HG03469 (cell line): Measurements from ENCODE around the gene SH3PXD2A.

ENCODE experiments used
- ATAC-seq: cut with Tn5 transposase; IDR thresholded peaks from one replicate; pipeline ENCODE4 v1.9.1; 2021; ENCODE audit warnings: mild to moderate bottlenecking, moderate library complexity, moderate number of reproducible peaks; ENCODE audit not compliant: unreplicated experiment

The SH3PXD2A gene

GRCh38 chr10:103836273-103836672 is 19.1 kb downstream of the SH3PXD2A start:
- ATAC-seq, result no peak

GRCh38 chr10:103835096-103836050 is 20.0 kb downstream of the SH3PXD2A start:
- no peak for ATAC-seq

- no peak for ATAC-seq
Observed at GRCh38 chr10:103834436-103835095, 20.8 kb downstream of the SH3PXD2A start.

GRCh38 chr10:103833731-103834365 is 21.5 kb downstream of the SH3PXD2A start:
- no peak for ATAC-seq

- ATAC-seq, result no peak
Observed at GRCh38 chr10:103832806-103833205, 22.6 kb downstream of the SH3PXD2A start.

- ATAC-seq, result no peak
Observed at GRCh38 chr10:103829838-103830465, 25.4 kb downstream of the SH3PXD2A start.

- no peak for ATAC-seq
Observed at GRCh38 chr10:103829278-103829677, 26.1 kb downstream of the SH3PXD2A start.

GRCh38 chr10:103828587-103829197 is 26.7 kb downstream of the SH3PXD2A start:
- no peak for ATAC-seq

- no peak for ATAC-seq
Observed at GRCh38 chr10:103828107-103828506, 27.3 kb downstream of the SH3PXD2A start.

GRCh38 chr10:103826885-103827284 is 28.5 kb downstream of the SH3PXD2A start:
- no peak for ATAC-seq

GRCh38 chr10:103824281-103824680 is 31.1 kb downstream of the SH3PXD2A start:
- no peak for ATAC-seq

- ATAC-seq, result no peak
Observed at GRCh38 chr10:103823706-103824272, 31.6 kb downstream of the SH3PXD2A start.

- no peak for ATAC-seq
Observed at GRCh38 chr10:103822800-103823199, 32.6 kb downstream of the SH3PXD2A start.

GRCh38 chr10:103822107-103822716 is 33.2 kb downstream of the SH3PXD2A start:
- ATAC-seq, result no peak

- no peak for ATAC-seq
Observed at GRCh38 chr10:103820101-103821062, 35.0 kb downstream of the SH3PXD2A start.

- no peak for ATAC-seq
Observed at GRCh38 chr10:103819493-103819892, 35.9 kb downstream of the SH3PXD2A start.

- ATAC-seq, result no peak
Observed at GRCh38 chr10:103818765-103819374, 36.5 kb downstream of the SH3PXD2A start.

GRCh38 chr10:103818105-103818504 is 37.3 kb downstream of the SH3PXD2A start:
- ATAC-seq, result no peak
